NCI-H446 treated with DMSO at 0.1 percent for 48 hours (cell line): ENCODE results near the gene CERT1.

Experiments used
- DNase-seq: peaks from one replicate; lab custom pipeline; 2025; lab: John Stamatoyannopoulos, UW

The CERT1 gene

GRCh38 chr5:75473463-75473862 lies 38.0 kb downstream of the CERT1 start:
- no peak for DNase-seq

GRCh38 chr5:75472973-75473372 lies 38.5 kb downstream of the CERT1 start:
- DNase-seq, result no peak

- no peak for DNase-seq
These were observed 40.2 kb downstream of the CERT1 start for GRCh38 chr5:75471193-75471592.

GRCh38 chr5:75469017-75469416 lies 42.4 kb downstream of the CERT1 start:
- DNase-seq, result no peak

- no peak for DNase-seq
These were observed 42.8 kb downstream of the CERT1 start for GRCh38 chr5:75468593-75468992.

- DNase-seq, result no peak
These were observed 45.3 kb downstream of the CERT1 start for GRCh38 chr5:75466006-75466716.

- DNase-seq, result peak; percentile 1
These were observed 45.9 kb downstream of the CERT1 start for GRCh38 chr5:75465480-75465879.

GRCh38 chr5:75463726-75464125 lies 47.7 kb downstream of the CERT1 start:
- no peak for DNase-seq

GRCh38 chr5:75461679-75462078 lies 49.8 kb downstream of the CERT1 start:
- DNase-seq, result no peak

GRCh38 chr5:75460942-75461610 lies 50.4 kb downstream of the CERT1 start:
- DNase-seq, result no peak

- no peak for DNase-seq
These were observed 50.9 kb downstream of the CERT1 start for GRCh38 chr5:75460532-75460931.

GRCh38 chr5:75457691-75458090 lies 53.7 kb downstream of the CERT1 start:
- no peak for DNase-seq

GRCh38 chr5:75457161-75457560 lies 54.3 kb downstream of the CERT1 start:
- DNase-seq, result no peak

- no peak for DNase-seq
These were observed 61.4 kb downstream of the CERT1 start for GRCh38 chr5:75450069-75450468.

GRCh38 chr5:75446068-75446467 lies 65.4 kb downstream of the CERT1 start:
- DNase-seq, result no peak

- DNase-seq, result no peak
These were observed 69.9 kb downstream of the CERT1 start for GRCh38 chr5:75441560-75441959.

- DNase-seq, result no peak
These were observed 72.2 kb downstream of the CERT1 start for GRCh38 chr5:75439276-75439675.

GRCh38 chr5:75438722-75439121 lies 72.7 kb downstream of the CERT1 start:
- no peak for DNase-seq

GRCh38 chr5:75435096-75435495 lies 76.3 kb downstream of the CERT1 start:
- no peak for DNase-seq

- DNase-seq, result no peak
These were observed 77.5 kb downstream of the CERT1 start for GRCh38 chr5:75433814-75434506.

GRCh38 chr5:75414241-75414640 lies 97.2 kb downstream of the CERT1 start:
- no peak for DNase-seq

GRCh38 chr5:75412111-75412990 lies 99.1 kb downstream of the CERT1 start:
- no peak for DNase-seq
